ENCODE data around the gene TMC7.

DNA sequence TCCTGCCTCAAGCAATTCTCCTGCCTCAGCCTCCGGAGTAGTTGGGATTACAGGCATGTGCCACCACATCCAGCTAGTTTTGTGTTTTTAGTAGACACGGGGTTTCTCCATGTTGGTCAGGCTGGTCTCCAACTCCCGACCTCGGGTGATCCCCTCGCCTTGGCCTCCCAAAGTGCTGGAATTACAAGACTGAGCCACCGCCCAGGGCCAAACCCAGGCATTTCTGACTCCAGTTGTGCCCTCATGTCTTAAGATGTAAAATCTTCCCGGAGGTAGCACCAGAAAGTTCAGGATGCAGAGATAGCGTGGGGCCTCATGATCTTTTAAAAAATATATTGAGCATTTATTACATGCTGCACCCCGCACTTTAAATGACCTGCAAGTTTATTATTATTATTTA, 44.7 kb upstream of the TMC7 start:
- TF ChIP-seq ARHGAP35 (CRISPR knock-in tag; IDR thresholded peaks at IDR 0.05; ENCODE audit: borderline replicate concordance) = no peak
- TF ChIP-seq ZNF296 (CRISPR knock-in tag; conservative IDR thresholded peaks at IDR 0.05) = no peak
- no peak for TF ChIP-seq ETV6 (CRISPR knock-in tag; conservative IDR thresholded peaks at IDR 0.05)
- no peak for TF ChIP-seq SATB2 (CRISPR knock-in tag; IDR thresholded peaks at IDR 0.05)
- TF ChIP-seq ZSCAN29 (CRISPR knock-in tag; conservative IDR thresholded peaks at IDR 0.05) = no peak
